ENCODE results near the gene DNAJC30. TPM values are rescaled to one million over a fixed set of nuclear protein-coding genes. Genes with fewer than 3 reads are reported as not detected.

The DNAJC30 gene
- total RNA-seq, 1 experiment from 2014 or later = 6.8 TPM

DNA sequence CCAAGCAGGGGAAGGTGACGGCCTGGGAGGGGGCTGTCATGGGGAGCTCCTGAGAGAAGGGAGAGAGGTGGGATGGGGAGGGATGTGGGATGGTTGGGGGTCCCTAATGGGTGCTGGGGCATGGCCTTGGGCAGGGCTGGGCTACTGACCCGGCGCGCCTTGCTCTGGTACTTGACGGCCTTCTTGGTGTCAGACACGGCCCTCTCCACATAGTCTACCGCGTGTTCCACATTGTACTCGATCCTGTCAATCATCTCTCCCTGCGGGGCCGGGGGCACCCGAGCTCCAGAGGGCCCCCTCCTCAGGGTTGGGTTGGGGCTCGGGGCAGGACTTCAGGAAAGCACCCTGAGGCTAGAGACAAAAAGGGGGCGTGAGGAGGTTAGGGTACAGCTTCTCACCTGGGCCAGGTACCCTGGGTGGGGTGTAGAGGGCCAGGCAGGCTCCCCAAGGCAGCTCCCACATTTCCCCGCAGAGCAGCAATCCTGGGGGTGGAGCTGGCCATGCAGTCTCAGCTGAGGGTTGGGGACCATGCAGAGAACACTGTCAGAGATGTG is 17.4 kb upstream of the DNAJC30 start:
- ATAC-seq = no peak
- H3K9me3 Mint-ChIP-seq = no peaks in the 10 kb centered on the region
- no peak overlapping the region for H3K4me3 Mint-ChIP-seq
- ChIA-PET POLR2A (interaction anchor here (0.7 to 0.9 kb wide), 3 partner anchors 38 to 94 kb away, joined by 3 to 6 read pairs (median 4); partner anchors contain the start of gene ABHD11), CTCF (interaction anchor here (0.7 to 8.0 kb wide), 14 partner anchors 9 to 94 kb away, joined by 3 to 61 read pairs (median 4); partner anchors contain the start of genes MLXIPL and STX1A)
- TF ChIP-seq AR (CRISPR knock-in tag; IDR thresholded peaks at IDR 0.05) (no peak), ERG (CRISPR knock-in tag; IDR thresholded peaks at IDR 0.05) (no peak), TEAD4 (CRISPR knock-in tag; IDR thresholded peaks at IDR 0.05) (no peak), ZNF138 (CRISPR knock-in tag; conservative IDR thresholded peaks at IDR 0.05) (no peak), SMAD3 (CRISPR knock-in tag; IDR thresholded peaks at IDR 0.05; ENCODE audit: borderline replicate concordance) (no peak), FOXK1 (CRISPR knock-in tag; IDR thresholded peaks at IDR 0.05) (no peak), CDX4 (CRISPR knock-in tag; IDR thresholded peaks at IDR 0.05; ENCODE audit: borderline replicate concordance) (no peak), MYBL2 (CRISPR knock-in tag; IDR thresholded peaks at IDR 0.05) (no peak), ATF1 (CRISPR knock-in tag; IDR thresholded peaks at IDR 0.05) (no peak), TP53 (CRISPR knock-in tag; IDR thresholded peaks at IDR 0.05) (no peak), ZNF671 (CRISPR knock-in tag; IDR thresholded peaks at IDR 0.05) (no peak)
- TF ChIP-seq, protein P1, sequence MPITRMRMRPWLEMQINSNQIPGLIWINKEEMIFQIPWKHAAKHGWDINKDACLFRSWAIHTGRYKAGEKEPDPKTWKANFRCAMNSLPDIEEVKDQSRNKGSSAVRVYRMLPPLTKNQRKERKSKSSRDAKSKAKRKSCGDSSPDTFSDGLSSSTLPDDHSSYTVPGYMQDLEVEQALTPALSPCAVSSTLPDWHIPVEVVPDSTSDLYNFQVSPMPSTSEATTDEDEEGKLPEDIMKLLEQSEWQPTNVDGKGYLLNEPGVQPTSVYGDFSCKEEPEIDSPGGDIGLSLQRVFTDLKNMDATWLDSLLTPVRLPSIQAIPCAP (CRISPR knock-in tag; IDR thresholded peaks at IDR 0.05) = no peak
- TF ChIP-seq, protein P2, sequence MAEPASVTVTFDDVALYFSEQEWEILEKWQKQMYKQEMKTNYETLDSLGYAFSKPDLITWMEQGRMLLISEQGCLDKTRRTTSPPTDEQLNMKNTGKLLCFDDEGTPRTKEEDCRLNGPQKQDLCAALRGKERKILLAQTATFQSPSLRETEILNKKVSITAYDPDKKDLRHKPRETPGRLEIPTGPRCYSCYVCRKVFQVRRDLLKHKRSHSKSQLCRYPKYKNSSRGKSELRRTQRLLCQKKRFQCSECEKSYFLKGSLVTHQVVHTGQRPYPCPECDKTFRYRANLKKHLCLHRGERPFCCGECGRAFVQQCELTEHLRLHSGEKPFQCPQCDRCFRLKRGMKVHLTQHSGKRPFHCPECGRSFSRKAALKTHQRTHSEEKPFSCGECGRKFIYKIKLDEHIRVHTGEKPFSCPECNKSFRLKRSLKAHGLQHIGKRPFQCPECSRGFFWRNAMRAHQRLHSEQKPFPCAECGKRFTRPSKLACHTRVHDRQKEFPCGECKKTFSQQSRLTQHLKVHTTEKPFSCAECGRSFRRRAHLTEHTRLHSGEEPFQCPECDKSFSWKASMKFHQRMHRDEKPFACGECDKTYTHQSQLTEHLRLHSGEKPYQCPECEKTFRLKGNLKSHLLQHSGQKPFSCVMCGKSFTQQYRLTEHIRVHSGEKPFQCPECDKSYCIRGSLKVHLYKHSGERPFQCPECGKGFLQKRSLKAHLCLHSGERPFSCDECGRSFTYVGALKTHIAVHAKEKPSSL (CRISPR knock-in tag; conservative IDR thresholded peaks at IDR 0.05) = no peak
- TF ChIP-seq, protein P3, sequence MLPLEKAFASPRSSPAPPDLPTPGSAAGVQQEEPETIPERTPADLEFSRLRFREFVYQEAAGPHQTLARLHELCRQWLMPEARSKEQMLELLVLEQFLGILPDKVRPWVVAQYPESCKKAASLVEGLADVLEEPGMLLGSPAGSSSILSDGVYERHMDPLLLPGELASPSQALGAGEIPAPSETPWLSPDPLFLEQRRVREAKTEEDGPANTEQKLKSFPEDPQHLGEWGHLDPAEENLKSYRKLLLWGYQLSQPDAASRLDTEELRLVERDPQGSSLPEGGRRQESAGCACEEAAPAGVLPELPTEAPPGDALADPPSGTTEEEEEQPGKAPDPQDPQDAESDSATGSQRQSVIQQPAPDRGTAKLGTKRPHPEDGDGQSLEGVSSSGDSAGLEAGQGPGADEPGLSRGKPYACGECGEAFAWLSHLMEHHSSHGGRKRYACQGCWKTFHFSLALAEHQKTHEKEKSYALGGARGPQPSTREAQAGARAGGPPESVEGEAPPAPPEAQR (CRISPR knock-in tag; IDR thresholded peaks at IDR 0.05) = no peak
- H3K36me3 Mint-ChIP-seq = peaks cover 32% of the 10 kb centered on the region
- DNase-seq (ENCODE audit: low spot score) = no peak
- no peak overlapping the region for H3K27ac Mint-ChIP-seq
- H3K27me3 Mint-ChIP-seq (ENCODE audit: low read depth) = no peaks in the 10 kb centered on the region
- peaks cover 15% of the 10 kb centered on the region for H3K4me1 Mint-ChIP-seq

DNA sequence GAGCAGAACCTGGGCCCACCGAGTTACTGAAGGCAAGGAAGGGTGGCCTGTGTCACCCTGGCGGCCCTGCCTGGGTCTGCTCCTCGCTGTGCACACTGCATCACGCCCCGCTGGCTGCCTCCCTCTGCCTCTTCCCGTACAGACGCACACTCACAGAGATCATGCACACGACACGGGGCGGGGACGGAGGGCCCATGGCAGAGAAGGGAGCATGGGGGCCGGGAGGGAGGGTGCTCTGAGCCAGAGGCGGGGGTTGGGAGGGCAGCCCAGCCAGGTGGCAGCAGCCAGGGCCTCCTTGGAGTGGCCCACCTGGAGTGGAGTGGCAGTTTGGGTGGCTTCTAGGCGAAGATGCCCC is 16.8 kb upstream of the DNAJC30 start:
- POLR2A ChIA-PET = no interaction called here
- H3K36me3 Mint-ChIP-seq = peaks cover 36% of the 10 kb centered on the region
- ATAC-seq (no peak), DNase-seq (ENCODE audit: low spot score) (no peak)
- H3K4me3 Mint-ChIP-seq = no peak overlapping the region
- H3K9me3 Mint-ChIP-seq = no peaks in the 10 kb centered on the region
- CTCF ChIA-PET = interaction anchor here (0.9 to 8.0 kb wide), 5 partner anchors 15 to 93 kb away, joined by 3 to 61 read pairs (median 5); no protein-coding TSS in a partner anchor
- peaks cover 12% of the 10 kb centered on the region for H3K4me1 Mint-ChIP-seq
- H3K27ac Mint-ChIP-seq = no peak overlapping the region
- H3K27me3 Mint-ChIP-seq (ENCODE audit: low read depth) = no peaks in the 10 kb centered on the region
- TF ChIP-seq, protein P4, sequence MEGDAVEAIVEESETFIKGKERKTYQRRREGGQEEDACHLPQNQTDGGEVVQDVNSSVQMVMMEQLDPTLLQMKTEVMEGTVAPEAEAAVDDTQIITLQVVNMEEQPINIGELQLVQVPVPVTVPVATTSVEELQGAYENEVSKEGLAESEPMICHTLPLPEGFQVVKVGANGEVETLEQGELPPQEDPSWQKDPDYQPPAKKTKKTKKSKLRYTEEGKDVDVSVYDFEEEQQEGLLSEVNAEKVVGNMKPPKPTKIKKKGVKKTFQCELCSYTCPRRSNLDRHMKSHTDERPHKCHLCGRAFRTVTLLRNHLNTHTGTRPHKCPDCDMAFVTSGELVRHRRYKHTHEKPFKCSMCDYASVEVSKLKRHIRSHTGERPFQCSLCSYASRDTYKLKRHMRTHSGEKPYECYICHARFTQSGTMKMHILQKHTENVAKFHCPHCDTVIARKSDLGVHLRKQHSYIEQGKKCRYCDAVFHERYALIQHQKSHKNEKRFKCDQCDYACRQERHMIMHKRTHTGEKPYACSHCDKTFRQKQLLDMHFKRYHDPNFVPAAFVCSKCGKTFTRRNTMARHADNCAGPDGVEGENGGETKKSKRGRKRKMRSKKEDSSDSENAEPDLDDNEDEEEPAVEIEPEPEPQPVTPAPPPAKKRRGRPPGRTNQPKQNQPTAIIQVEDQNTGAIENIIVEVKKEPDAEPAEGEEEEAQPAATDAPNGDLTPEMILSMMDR (IDR thresholded peaks at IDR 0.05) = no peak
- no peak for TF ChIP-seq ERG (CRISPR knock-in tag; IDR thresholded peaks at IDR 0.05)
- TF ChIP-seq, protein P5, sequence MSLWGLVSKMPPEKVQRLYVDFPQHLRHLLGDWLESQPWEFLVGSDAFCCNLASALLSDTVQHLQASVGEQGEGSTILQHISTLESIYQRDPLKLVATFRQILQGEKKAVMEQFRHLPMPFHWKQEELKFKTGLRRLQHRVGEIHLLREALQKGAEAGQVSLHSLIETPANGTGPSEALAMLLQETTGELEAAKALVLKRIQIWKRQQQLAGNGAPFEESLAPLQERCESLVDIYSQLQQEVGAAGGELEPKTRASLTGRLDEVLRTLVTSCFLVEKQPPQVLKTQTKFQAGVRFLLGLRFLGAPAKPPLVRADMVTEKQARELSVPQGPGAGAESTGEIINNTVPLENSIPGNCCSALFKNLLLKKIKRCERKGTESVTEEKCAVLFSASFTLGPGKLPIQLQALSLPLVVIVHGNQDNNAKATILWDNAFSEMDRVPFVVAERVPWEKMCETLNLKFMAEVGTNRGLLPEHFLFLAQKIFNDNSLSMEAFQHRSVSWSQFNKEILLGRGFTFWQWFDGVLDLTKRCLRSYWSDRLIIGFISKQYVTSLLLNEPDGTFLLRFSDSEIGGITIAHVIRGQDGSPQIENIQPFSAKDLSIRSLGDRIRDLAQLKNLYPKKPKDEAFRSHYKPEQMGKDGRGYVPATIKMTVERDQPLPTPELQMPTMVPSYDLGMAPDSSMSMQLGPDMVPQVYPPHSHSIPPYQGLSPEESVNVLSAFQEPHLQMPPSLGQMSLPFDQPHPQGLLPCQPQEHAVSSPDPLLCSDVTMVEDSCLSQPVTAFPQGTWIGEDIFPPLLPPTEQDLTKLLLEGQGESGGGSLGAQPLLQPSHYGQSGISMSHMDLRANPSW (CRISPR knock-in tag; conservative IDR thresholded peaks at IDR 0.05; ENCODE audit: low read depth) = no peak
- no peak for TF ChIP-seq ZNF423 (CRISPR knock-in tag; IDR thresholded peaks at IDR 0.05)
- TF ChIP-seq OVOL2 (CRISPR knock-in tag; IDR thresholded peaks at IDR 0.05; ENCODE audit: borderline replicate concordance) = no peak
